Mammary epithelial cell (primary cell): ENCODE measurements around the gene ENO4.

Source experiments
- CTCF ChIP-seq, 2 donors: IDR thresholded peaks in 1 of 2; conservative IDR thresholded peaks in 1 of 2; 2 replicates each; pipeline ENCODE4 v1.5.1; 2011 to 2012; ENCODE audit warnings: inconsistent platforms in 2 of 2, low read length in 2 of 2, mild to moderate bottlenecking in 2 of 2, control low read depth in 1 of 2, low read depth in 1 of 2; ENCODE audit not compliant: insufficient read depth in 1 of 2; ENCODE audit errors: extremely low read depth in 1 of 2
- EZH2 ChIP-seq: IDR thresholded peaks from 2 replicates; pipeline ENCODE4 v1.6.1; 2012; ENCODE audit warnings: low read length, inconsistent platforms, borderline replicate concordance

DNA sequence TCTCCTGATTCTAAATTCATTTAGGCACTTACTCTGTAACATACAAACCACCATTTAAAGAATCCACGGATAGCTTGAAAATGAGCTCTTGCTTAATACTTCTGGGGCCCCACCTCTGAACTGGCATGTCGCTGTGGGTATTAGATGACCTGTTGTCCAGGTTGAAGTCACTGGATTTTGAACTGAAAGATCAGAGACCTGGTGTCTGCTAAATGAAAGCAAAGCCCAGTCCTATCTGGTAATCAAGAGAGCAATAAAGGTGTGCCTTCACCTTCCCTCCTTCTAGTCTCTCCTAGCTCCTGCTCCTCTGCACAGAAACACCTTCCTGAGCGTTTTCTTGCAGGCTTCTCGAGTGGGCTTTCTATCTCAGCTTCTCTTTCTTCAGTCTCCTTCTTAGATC is 4.4 kb downstream of the ENO4 start:
- TF ChIP-seq CTCF (conservative IDR thresholded peaks at IDR 0.05 in 1 of 2, IDR thresholded peaks at IDR 0.05 in 1 of 2; ENCODE audit: extremely low read depth in 1 of 2, insufficient read depth in 1 of 2, low read depth in 1 of 2, low read length in 2 of 2) (no peak), EZH2 (no peak)
